Measurements from ENCODE around the gene STK26.

- TF ChIP-seq TAF1 (IDR thresholded peaks at IDR 0.05; ENCODE audit: low read depth) (no peak), CTCF (IDR thresholded peaks at IDR 0.05; ENCODE audit: poor library complexity, severe bottlenecking) (no peak), EP300 (conservative IDR thresholded peaks at IDR 0.05; ENCODE audit: poor library complexity, severe bottlenecking) (no peak), EZH2 (IDR thresholded peaks at IDR 0.05; ENCODE audit: borderline replicate concordance, insufficient read depth, low read length, poor library complexity, severe bottlenecking) (no peak), SMC3 (conservative IDR thresholded peaks at IDR 0.05; ENCODE audit: poor library complexity) (no peak)
Measured at GRCh38 chrX:132017431-132018185, 5.5 kb upstream of the STK26 start.
